ENCODE data around the gene TUBA4B.

The TUBA4B gene

DNA sequence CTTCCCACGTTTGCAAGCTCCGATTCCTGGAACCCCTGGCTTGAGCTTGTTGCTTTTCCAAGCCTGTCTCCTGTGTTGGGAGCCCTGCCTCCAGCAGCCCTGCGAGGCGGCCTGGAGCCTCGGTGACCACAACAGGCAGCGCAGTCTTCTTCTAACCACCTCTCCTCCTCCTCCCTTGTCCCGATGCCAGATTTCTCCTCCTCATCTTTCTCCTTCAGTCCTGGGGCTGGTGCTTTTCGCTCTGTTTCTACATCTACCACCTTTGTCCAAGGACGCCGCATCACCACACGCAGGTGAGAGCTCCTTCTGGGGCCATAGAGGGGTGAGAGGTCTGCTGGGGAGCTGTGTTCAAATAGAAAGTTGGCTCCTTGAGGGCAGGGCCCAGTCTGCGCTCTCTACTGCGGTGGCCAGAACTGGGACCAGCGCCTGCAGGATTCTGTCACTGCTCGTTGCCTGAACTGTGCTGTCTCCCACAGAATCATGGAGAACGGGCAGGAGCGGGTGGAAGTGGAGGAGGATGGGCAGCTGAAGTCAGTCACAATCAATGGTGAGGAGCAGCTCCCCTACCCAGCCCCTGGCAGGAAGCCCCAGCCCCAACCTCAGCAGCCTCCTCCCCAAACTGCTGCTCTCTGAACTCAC is 30.0 kb downstream of the TUBA4B start:
- TF ChIP-seq TSHZ2 (CRISPR knock-in tag; IDR thresholded peaks at IDR 0.05) (no peak), ZNF70 (CRISPR knock-in tag; IDR thresholded peaks at IDR 0.05) (no peak), TCF4 (CRISPR knock-in tag; IDR thresholded peaks at IDR 0.05; ENCODE audit: borderline replicate concordance) (no peak), GLIS3 (CRISPR knock-in tag; IDR thresholded peaks at IDR 0.05) (no peak), ESRRG (CRISPR knock-in tag; IDR thresholded peaks at IDR 0.05) (no peak), RARB (CRISPR knock-in tag; IDR thresholded peaks at IDR 0.05) (no peak), OSR1 (CRISPR knock-in tag; IDR thresholded peaks at IDR 0.05) (no peak), ISL1 (CRISPR knock-in tag; IDR thresholded peaks at IDR 0.05) (no peak), CSDC2 (CRISPR knock-in tag; IDR thresholded peaks at IDR 0.05) (no peak), PPARA (CRISPR knock-in tag; IDR thresholded peaks at IDR 0.05; ENCODE audit: borderline replicate concordance) (no peak)
- TF ChIP-seq, protein P1, sequence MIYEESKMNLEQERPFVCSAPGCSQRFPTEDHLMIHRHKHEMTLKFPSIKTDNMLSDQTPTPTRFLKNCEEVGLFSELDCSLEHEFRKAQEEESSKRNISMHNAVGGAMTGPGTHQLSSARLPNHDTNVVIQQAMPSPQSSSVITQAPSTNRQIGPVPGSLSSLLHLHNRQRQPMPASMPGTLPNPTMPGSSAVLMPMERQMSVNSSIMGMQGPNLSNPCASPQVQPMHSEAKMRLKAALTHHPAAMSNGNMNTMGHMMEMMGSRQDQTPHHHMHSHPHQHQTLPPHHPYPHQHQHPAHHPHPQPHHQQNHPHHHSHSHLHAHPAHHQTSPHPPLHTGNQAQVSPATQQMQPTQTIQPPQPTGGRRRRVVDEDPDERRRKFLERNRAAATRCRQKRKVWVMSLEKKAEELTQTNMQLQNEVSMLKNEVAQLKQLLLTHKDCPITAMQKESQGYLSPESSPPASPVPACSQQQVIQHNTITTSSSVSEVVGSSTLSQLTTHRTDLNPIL (CRISPR knock-in tag; IDR thresholded peaks at IDR 0.05; ENCODE audit: low read depth) = no peak
- TF ChIP-seq, protein P2, sequence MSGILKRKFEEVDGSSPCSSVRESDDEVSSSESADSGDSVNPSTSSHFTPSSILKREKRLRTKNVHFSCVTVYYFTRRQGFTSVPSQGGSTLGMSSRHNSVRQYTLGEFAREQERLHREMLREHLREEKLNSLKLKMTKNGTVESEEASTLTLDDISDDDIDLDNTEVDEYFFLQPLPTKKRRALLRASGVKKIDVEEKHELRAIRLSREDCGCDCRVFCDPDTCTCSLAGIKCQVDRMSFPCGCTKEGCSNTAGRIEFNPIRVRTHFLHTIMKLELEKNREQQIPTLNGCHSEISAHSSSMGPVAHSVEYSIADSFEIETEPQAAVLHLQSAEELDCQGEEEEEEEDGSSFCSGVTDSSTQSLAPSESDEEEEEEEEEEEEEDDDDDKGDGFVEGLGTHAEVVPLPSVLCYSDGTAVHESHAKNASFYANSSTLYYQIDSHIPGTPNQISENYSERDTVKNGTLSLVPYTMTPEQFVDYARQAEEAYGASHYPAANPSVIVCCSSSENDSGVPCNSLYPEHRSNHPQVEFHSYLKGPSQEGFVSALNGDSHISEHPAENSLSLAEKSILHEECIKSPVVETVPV (CRISPR knock-in tag; IDR thresholded peaks at IDR 0.05) = no peak
- no peak for ATAC-seq

DNA sequence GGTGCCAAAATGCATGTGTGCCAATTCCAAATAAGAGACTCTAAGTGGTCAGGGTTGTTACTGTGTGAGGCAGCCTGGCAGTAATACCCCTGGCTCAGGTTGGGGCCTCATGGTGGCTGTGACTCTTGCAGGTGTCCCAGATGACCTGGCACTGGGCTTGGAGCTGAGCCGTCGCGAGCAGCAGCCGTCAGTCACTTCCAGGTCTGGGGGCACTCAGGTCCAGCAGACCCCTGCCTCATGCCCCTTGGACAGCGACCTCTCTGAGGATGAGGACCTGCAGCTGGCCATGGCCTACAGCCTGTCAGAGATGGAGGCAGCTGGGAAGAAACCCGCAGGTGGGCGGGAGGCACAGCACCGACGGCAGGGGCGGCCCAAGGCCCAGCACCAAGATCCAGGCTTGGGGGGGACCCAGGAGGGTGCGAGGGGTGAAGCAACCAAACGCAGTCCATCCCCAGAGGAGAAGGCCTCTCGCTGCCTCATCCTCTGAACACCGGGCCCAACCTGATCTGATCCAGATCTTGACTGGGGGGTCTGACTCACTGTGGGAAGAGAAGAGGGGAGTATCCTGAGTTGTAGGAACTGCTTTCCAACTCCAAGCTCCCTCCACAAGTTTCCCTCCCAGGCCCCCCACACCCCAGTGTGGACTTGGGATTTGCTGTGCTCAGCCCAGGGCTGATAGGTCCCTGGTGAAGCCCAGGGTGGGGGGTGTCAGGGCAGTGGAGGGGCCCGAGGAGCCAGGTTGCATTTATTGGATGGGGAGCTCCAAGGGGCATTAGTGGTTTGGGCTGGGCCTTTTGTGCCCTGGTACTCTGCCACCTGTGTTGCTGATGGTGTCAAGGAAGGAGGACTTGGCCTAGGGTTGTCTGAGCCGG is 31.7 kb downstream of the TUBA4B start:
- TF ChIP-seq OSR1 (CRISPR knock-in tag; IDR thresholded peaks at IDR 0.05) (no peak), RARB (CRISPR knock-in tag; IDR thresholded peaks at IDR 0.05) (no peak), ISL1 (CRISPR knock-in tag; IDR thresholded peaks at IDR 0.05) (no peak), ESRRG (CRISPR knock-in tag; IDR thresholded peaks at IDR 0.05) (no peak), PATZ1 (CRISPR knock-in tag; IDR thresholded peaks at IDR 0.05; ENCODE audit: borderline replicate concordance) (no peak), ZC3H10 (CRISPR knock-in tag; IDR thresholded peaks at IDR 0.05) (no peak)
- TF ChIP-seq, protein P2 (CRISPR knock-in tag; IDR thresholded peaks at IDR 0.05) = no peak
- ATAC-seq = no peak

GRCh38 chr2:219285373-219285735 is 32.3 kb downstream of the TUBA4B start:
- no peak for ATAC-seq
- TF ChIP-seq TOX (CRISPR knock-in tag; IDR thresholded peaks at IDR 0.05; ENCODE audit: borderline replicate concordance) (no peak), TCF4 (CRISPR knock-in tag; IDR thresholded peaks at IDR 0.05; ENCODE audit: borderline replicate concordance) (no peak), GLIS3 (CRISPR knock-in tag; IDR thresholded peaks at IDR 0.05) (no peak), BACH2 (CRISPR knock-in tag; IDR thresholded peaks at IDR 0.05; ENCODE audit: borderline replicate concordance) (no peak), ESRRG (CRISPR knock-in tag; IDR thresholded peaks at IDR 0.05) (no peak), ZNF8 (CRISPR knock-in tag; IDR thresholded peaks at IDR 0.05) (no peak), ZNF70 (CRISPR knock-in tag; IDR thresholded peaks at IDR 0.05) (no peak), ZFP3 (CRISPR knock-in tag; IDR thresholded peaks at IDR 0.05) (no peak)
